Stimulated activated CD4-positive, alpha-beta T cell treated with anti-CD3 and anti-CD28 coated beads, Interleukin-2, amount 100 ng/mL, for 24 hours (primary cell): ENCODE data around the gene SEMG2.
A peak's percentile ranks its signal among the peaks of the same experiment; 100 is the strongest.

ENCODE experiments used
- DNase-seq, 2 donors: peaks; one replicate each; pipeline ENCODE4 v3.0.0-alpha.2; 2020

SEMG2 gene

DNA sequence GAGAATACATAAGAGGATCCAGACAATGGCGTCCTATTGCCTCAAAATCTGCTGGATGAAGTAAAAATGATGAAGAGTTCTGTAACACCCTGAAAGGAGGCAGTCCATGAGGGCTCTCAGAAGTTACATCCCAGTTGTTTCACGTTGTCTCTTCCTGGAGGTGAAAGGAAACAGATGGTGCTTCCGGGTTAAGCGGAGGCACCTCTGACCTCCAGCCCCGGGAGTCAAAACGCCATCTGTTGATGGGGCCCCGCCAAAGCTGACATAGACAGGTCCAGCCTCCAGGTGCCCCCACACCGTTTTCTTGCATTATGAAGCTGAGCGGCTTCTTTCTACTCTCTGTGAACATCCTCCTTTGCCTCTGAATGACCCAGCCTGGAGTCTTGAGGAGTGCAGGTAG lies 9.5 kb downstream of the SEMG2 start:
- DNase-seq = no peak

DNA sequence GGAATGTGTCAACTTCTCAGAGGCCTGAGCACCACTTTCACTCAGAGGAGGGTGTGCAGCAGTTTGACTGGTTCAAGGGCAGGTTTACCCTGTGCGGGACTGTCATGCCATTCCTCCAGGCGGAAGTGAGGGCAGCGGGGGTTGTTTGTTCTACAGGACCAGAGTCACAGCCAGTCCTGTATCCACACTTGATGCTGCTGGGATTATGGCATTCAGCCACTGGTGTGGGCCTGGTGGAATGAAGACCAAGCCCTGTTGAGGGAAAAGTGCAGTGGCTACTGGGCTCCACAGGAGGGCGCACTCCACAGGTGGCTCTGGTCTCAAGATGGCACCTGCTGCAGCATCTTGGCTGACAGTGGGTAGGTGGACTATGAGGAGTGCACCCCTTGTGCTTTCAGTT lies 14.8 kb downstream of the SEMG2 start:
- DNase-seq = peak in 1 of 2 donors; percentile 7

- no peak for DNase-seq
Measured at GRCh38 chr20:45238139-45238538, 17.0 kb downstream of the SEMG2 start.

- DNase-seq = no peak
Measured at GRCh38 chr20:45246109-45246508, 24.9 kb downstream of the SEMG2 start.

- no peak for DNase-seq
Measured at GRCh38 chr20:45247865-45248264, 26.7 kb downstream of the SEMG2 start.

DNA sequence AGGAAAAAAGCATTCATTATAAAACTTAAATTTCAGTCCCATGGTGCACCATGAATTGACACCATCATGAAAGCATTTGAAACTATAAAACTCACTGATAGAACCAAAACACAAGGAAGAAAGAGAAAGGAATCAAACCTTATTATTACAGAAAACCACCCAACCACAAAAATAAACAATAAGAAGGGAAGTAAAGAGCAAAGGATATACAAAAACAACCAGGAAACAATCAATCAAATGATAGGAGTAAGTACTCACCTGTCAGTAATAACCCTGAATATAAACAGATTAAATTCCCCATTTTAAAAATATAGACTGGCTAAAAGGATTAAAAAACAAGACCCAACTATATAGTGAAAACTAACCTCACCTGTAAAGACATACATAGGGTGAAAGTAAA lies 27.4 kb downstream of the SEMG2 start:
- DNase-seq = no peak

DNA sequence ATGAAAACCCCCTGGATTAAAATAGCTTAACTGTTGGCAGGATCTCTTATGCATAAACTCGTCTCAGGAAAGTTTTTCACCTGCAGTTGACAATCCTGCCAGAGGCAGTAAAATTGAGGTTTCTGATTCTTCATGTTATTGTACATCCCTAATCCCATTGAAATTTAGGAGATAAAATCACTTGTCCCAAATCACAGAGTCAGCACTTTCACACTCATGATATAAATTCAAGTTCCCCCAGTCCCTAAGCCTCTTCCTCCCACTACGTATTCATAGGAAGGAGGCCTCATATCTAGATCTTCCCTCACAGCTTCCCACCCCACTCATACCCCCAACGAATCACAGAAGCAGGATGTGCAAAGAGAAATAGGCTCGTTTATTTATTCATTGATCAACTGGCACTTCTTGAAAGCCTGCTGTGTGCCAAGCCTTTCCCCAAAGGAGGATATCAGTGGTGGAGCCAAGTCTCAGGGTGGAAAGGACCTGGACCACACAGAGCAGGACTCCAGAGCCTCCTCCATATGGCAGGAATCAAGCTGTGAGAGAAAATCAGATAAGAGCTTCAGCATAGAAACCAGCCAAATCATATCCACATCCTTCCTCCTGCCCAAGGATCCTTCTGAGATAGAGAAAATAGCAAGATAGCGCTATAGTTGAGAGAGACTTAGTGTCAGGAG lies 30.8 kb downstream of the SEMG2 start:
- no peak for DNase-seq

- DNase-seq = no peak
Measured at GRCh38 chr20:45253261-45253660, 32.1 kb downstream of the SEMG2 start.

GRCh38 chr20:45254383-45255262 lies 33.5 kb downstream of the SEMG2 start, which contains the start of gene SLPI:
SLPI (minus strand) TSS chr20:45254564; CDS start chr20:45254543, 21 bp downstream.
- DNase-seq = no peak

DNA sequence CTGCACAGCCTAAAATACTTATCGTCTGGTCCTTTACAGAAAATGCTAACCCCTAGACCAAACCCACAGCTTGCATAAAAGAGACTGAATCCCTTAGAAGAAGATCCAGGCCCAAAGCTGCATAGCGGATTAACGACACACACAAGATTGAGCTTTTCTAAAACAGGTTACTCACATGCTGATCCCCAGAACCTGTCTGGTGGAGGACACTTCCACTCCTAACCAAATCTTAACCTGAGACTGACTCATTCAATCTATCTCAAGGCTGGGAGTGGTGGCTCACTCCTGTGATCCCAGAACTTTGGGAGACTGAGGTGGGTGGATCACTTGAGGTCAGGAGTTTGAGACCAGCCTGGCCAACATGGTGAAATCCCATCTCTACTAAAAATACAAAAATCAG lies 36.0 kb downstream of the SEMG2 start:
- no peak for DNase-seq

- no peak for DNase-seq
Measured at GRCh38 chr20:45257711-45258110, 36.5 kb downstream of the SEMG2 start.

- DNase-seq = no peak
Measured at GRCh38 chr20:45258259-45258658, 37.1 kb downstream of the SEMG2 start.

DNA sequence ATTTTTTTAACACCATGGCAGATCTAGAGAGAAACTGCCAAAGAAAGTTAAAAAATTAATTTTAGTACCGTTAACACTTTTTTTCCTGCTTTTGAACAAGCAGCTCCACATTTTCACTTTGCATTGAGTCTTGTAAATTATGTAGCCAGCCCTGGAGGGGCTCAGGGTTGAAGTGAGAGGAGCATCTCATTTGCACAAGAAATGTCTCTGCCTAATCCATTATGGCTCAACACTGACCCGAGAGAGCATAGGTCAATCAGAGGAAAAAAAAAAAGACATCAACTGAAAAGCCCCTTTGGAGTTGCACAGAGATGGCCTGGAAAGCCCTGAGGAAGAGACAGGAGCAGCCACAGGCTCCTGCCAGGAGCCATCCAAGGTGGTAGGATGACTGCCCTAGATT lies 37.5 kb downstream of the SEMG2 start:
- no peak for DNase-seq

DNA sequence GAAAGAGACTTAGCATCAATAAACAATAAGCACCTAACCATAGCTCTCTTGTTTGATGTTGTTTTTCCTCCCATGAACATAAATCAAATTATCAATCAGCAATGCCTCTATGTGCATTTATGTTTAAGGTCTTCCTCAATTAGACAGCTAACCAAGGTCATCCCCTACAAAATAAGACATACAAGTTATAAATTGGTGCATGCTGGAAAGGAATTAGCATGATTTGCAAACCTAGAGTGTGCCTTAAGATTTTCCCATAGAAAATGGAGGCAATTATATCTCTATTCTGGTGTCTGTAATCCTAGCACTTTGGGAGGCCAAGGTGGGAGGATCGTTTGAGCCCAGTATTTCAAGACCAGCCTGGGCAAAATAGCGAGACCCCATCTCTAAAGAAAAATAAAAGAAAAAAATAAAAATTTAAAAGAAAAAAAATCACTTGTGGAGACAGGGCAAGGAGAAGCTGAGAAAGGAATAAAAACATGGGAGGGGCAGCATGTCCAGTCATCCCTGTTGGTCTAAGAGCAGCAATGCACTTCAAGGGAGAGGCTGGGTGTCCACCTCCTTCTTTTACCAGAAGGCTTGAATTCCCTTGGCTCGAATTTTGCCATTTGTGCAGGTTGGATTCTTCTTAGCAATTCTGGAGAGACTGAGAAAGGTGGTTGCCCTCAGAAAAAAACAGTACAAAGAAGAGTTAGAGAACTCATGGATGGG lies 42.5 kb downstream of the SEMG2 start:
- DNase-seq = no peak

GRCh38 chr20:45266977-45267376 lies 45.8 kb downstream of the SEMG2 start:
- DNase-seq = no peak

DNA sequence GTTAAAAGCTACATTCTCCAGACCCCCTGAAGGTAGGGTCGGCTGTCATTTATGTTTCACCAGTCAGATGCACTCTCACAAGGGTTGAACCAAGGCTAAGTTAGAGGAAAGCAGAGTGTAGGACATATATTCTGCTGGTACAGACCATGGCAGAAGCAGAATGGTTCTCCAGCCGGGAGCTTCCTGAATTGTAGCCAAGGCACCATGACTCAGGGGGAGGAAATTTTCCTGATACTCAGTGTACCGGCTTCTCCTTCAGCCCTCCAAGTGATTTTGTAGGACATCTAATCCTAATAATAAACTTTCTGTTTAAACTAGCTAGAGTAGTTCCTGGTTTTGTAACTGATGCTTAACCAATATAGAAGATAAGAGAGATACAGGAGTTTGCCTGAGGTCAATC lies 47.4 kb downstream of the SEMG2 start:
- no peak for DNase-seq

GRCh38 chr20:45269056-45269455 lies 47.9 kb downstream of the SEMG2 start:
- DNase-seq = no peak

DNA sequence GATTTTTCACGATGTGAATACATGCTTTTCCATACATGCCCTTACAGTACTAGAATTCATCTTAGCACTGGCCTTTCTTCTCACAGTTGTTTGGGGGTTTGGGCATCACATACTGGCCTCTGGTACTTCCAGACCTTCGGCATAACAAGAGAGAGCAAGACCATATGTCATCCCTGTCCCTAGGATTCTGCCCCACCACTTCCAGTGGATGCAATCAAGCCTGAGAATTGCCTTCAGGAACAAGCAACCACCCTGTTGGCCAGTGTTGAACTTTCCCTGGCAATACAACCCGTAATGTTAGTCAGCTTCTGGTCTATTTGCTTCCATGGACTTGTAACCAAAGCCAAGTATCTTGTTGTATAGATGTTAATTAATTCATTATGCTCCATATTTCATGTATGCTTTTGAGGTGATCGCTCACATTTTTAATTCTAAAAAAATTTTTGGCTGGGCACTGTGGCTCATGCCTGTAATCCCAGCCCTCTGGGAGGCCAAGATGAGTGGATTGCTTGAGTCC lies 48.6 kb downstream of the SEMG2 start:
- no peak for DNase-seq
